Activated CD8-positive, alpha-beta T cell treated with anti-CD3 and anti-CD28 coated beads for 36 hours (primary cell): ENCODE measurements around the gene HIRIP3. TPM values are rescaled to one million over a fixed set of nuclear protein-coding genes. Genes with fewer than 3 reads are reported as not detected.

Experiments
- ATAC-seq: fragments of 200-7000 bp; cut with Tn5 transposase; one replicate; pipeline ENCODE4 v1.10.0; 2021; ENCODE audit warnings: mild to moderate bottlenecking, moderate library complexity
- CTCF ChIA-PET: fragments of 350-600 bp; sonication (Branson Sonifier 250); formaldehyde crosslinking; loops from one replicate; lab custom pipeline; 2021; ENCODE audit warnings: antibody characterized with exemption; lab: Charles Lee
- POLR2A ChIA-PET: fragments of 350-600 bp; sonication (Branson Sonifier 250); formaldehyde crosslinking; loops from one replicate; lab custom pipeline; 2021; ENCODE audit warnings: antibody characterized with exemption; lab: Charles Lee
- DNase-seq: peaks from one replicate; pipeline ENCODE4 v3.0.0-alpha.2; 2020
- H3K27ac Mint-ChIP-seq: one replicate; pipeline ENCODE4 v1.8.0; 2021; ENCODE audit warnings: mild to moderate bottlenecking, mixed read lengths
- H3K27me3 Mint-ChIP-seq: one replicate; pipeline ENCODE4 v1.8.0; 2021; ENCODE audit warnings: mixed read lengths
- H3K36me3 Mint-ChIP-seq: one replicate; pipeline ENCODE4 v1.8.0; 2021; ENCODE audit warnings: low read depth, mixed read lengths
- H3K4me1 Mint-ChIP-seq: one replicate; pipeline ENCODE4 v1.8.0; 2021; ENCODE audit warnings: low read depth, mixed read lengths
- H3K4me3 Mint-ChIP-seq: one replicate; pipeline ENCODE4 v1.8.0; 2021; ENCODE audit warnings: mild to moderate bottlenecking, moderate library complexity, mixed read lengths
- H3K9me3 Mint-ChIP-seq: one replicate; pipeline ENCODE4 v1.8.0; 2021; ENCODE audit warnings: mixed read lengths
- intact Hi-C: fragments of 100-400 bp; cut with micrococcal nuclease; formaldehyde crosslinking; loops from one replicate; pipeline ENCODE4 v1.10.0; 2022
- total RNA-seq, 2 experiments: library from RNA; stranded (reverse); gene quantifications; one replicate each; pipeline ENCODE4 v1.2.3, GENCODE V29; 2021
- TF ChIP-seq, protein P1 (sequence below): fragments of 200-600 bp; IDR thresholded peaks from one replicate; pipeline ENCODE4 v1.8.0; 2022; ENCODE audit warnings: antibody characterized with exemption, mild to moderate bottlenecking

HIRIP3 gene
- total RNA-seq, 2 experiments from 2014 or later: 35.2 to 36.4 TPM

GRCh38 chr16:29943846-29944799 lies 51.3 kb downstream of the HIRIP3 start:
- H3K27me3 Mint-ChIP-seq: no peaks in the 10 kb centered on the region
- ATAC-seq (no peak), DNase-seq (no peak)
- no peaks in the 10 kb centered on the region for H3K9me3 Mint-ChIP-seq
- no peaks in the 10 kb centered on the region for H3K36me3 Mint-ChIP-seq
- no peak overlapping the region for H3K4me3 Mint-ChIP-seq
- intact Hi-C loops: no loop called here
- POLR2A ChIA-PET: interaction anchor here (0.8 to 1.3 kb wide), 2 partner anchors 17 to 18 kb away, joined by 4 read pairs; partner anchors contain the start of genes KCTD13 and TMEM219
- H3K27ac Mint-ChIP-seq: no peak overlapping the region
- CTCF ChIA-PET: interaction anchor here (1.0 to 1.6 kb wide), 4 partner anchors 18 to 87 kb away, joined by 3 to 4 read pairs (median 3); partner anchors contain the start of genes TLCD3B and TMEM219
- TF ChIP-seq, protein P1, sequence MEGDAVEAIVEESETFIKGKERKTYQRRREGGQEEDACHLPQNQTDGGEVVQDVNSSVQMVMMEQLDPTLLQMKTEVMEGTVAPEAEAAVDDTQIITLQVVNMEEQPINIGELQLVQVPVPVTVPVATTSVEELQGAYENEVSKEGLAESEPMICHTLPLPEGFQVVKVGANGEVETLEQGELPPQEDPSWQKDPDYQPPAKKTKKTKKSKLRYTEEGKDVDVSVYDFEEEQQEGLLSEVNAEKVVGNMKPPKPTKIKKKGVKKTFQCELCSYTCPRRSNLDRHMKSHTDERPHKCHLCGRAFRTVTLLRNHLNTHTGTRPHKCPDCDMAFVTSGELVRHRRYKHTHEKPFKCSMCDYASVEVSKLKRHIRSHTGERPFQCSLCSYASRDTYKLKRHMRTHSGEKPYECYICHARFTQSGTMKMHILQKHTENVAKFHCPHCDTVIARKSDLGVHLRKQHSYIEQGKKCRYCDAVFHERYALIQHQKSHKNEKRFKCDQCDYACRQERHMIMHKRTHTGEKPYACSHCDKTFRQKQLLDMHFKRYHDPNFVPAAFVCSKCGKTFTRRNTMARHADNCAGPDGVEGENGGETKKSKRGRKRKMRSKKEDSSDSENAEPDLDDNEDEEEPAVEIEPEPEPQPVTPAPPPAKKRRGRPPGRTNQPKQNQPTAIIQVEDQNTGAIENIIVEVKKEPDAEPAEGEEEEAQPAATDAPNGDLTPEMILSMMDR: no peak
- H3K4me1 Mint-ChIP-seq: no peaks in the 10 kb centered on the region

Other genes with a start within 250 kb of the HIRIP3 start
- gene C16orf54, start 249.6 kb downstream of the HIRIP3 start, total RNA-seq: 10 to 100 TPM; 22.2 to 22.4 TPM
- gene ZG16, start 217.4 kb downstream of the HIRIP3 start, total RNA-seq: not detected
- 100 to 1,000 TPM; 160 to 165 TPM for gene KIF22, start 204.9 kb downstream of the HIRIP3 start, total RNA-seq
- 100 to 1,000 TPM; 380 to 382 TPM for gene MAZ, start 189.1 kb downstream of the HIRIP3 start, total RNA-seq
- gene PRRT2, start 183.4 kb downstream of the HIRIP3 start, total RNA-seq: 1 to 10 TPM; 1.5 to 2.0 TPM
- gene PAGR1, start 179.5 kb downstream of the HIRIP3 start, total RNA-seq: 10 to 100 TPM; 26.8 to 29.0 TPM
- gene MVP, start 175.2 kb downstream of the HIRIP3 start, total RNA-seq: 10 to 100 TPM; 32.5 to 33.2 TPM
- 10 to 100 TPM; 30.2 to 35.4 TPM for gene CDIPT, start 132.4 kb downstream of the HIRIP3 start, total RNA-seq
- under 1 TPM; 0.11 to 0.13 TPM for gene SEZ6L2, start 96.1 kb downstream of the HIRIP3 start, total RNA-seq
- gene ASPHD1, start 95.1 kb downstream of the HIRIP3 start, total RNA-seq: 1 to 10 TPM; 2.0 to 2.1 TPM
- 10 to 100 TPM; 35.2 to 35.3 TPM for gene KCTD13, start 69.4 kb downstream of the HIRIP3 start, total RNA-seq
- 10 to 100 TPM; 31.9 to 34.9 TPM for gene TMEM219, start 33.5 kb downstream of the HIRIP3 start, total RNA-seq
- 10 to 100 TPM; 25.0 to 25.9 TPM for gene TAOK2, start 21.7 kb downstream of the HIRIP3 start, total RNA-seq
- gene INO80E, start 624 bp upstream of the HIRIP3 start, total RNA-seq: 10 to 100 TPM; 75.9 to 79.1 TPM
- 1 to 10 TPM in 1 of 2 experiments, under 1 TPM in 1; 0.68 to 1.8 TPM for gene DOC2A, start 15.4 kb upstream of the HIRIP3 start, total RNA-seq
- gene C16orf92, start 27.6 kb upstream of the HIRIP3 start, total RNA-seq: not detected
- gene TLCD3B, start 35.7 kb upstream of the HIRIP3 start, total RNA-seq: 1 to 10 TPM; 3.5 to 3.6 TPM
- gene ALDOA, start 70.1 kb upstream of the HIRIP3 start, total RNA-seq: 1,000 to 10,000 TPM; 3,042 to 3,081 TPM
- 100 to 1,000 TPM; 116 to 121 TPM for gene PPP4C, start 80.4 kb upstream of the HIRIP3 start, total RNA-seq
- 1 to 10 TPM; 2.5 TPM for gene TBX6, start 96.3 kb upstream of the HIRIP3 start, total RNA-seq
- 10 to 100 TPM; 17.7 to 19.5 TPM for gene YPEL3, start 100.6 kb upstream of the HIRIP3 start, total RNA-seq
- gene GDPD3, start 117.9 kb upstream of the HIRIP3 start, total RNA-seq: 1 to 10 TPM; 4.5 to 5.7 TPM
- gene MAPK3, start 127.6 kb upstream of the HIRIP3 start, total RNA-seq: 10 to 100 TPM; 57.6 to 60.1 TPM
- 1,000 to 10,000 TPM; 1,130 to 1,151 TPM for gene CORO1A, start 188.0 kb upstream of the HIRIP3 start, total RNA-seq
- 100 to 1,000 TPM; 248 to 254 TPM for gene BOLA2B, start 198.0 kb upstream of the HIRIP3 start, total RNA-seq
- gene SLX1A, start 198.3 kb upstream of the HIRIP3 start, total RNA-seq: 100 to 1,000 TPM; 116 to 129 TPM
- gene SULT1A3, start 203.6 kb upstream of the HIRIP3 start, total RNA-seq: 10 to 100 TPM; 14.8 to 18.0 TPM